Suprapubic skin (tissue), 3 donors: Measurements from ENCODE around the gene SYNJ2.

ENCODE experiments used
- POLR2A ChIP-seq, 2 donors: fragments of 450-650 bp; IDR thresholded peaks; one replicate each; pipeline ENCODE4 v1.6.1; 2017; ENCODE audit warnings: antibody characterized with exemption in 2 of 2, mild to moderate bottlenecking in 2 of 2, moderate library complexity in 2 of 2
- TF ChIP-seq, protein P1 (sequence below), 2 donors: fragments of 200-600 bp in 1 of 2; fragments of 450-650 bp in 1 of 2; sonication (generic) in 1 of 2; IDR thresholded peaks; one replicate each; pipeline ENCODE4 v1.5.1; 2016 to 2019; ENCODE audit warnings: antibody characterized with exemption in 2 of 2, mild to moderate bottlenecking in 1 of 2, moderate library complexity in 1 of 2

DNA sequence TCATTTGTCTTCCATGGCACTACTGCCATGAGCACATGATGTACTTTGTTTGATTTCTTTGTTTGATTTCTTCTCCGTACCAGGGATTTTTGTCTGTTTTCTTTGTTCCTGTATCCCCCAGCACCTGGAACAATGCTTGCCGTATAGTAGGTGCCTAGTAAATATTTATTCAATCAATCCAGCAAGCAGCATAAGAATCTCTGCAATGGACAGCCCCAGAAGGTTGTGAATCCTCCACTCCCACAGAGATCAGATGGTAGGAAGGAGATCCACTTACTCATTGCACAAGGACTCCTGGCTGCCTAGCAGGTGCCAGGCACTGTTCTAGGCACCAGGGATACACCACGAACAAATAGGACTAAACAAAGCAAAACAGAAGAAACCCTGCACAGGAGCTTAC is 6.7 kb upstream of the SYNJ2 start:
- no peak for TF ChIP-seq POLR2A (IDR thresholded peaks at IDR 0.05)
- TF ChIP-seq, protein P1, sequence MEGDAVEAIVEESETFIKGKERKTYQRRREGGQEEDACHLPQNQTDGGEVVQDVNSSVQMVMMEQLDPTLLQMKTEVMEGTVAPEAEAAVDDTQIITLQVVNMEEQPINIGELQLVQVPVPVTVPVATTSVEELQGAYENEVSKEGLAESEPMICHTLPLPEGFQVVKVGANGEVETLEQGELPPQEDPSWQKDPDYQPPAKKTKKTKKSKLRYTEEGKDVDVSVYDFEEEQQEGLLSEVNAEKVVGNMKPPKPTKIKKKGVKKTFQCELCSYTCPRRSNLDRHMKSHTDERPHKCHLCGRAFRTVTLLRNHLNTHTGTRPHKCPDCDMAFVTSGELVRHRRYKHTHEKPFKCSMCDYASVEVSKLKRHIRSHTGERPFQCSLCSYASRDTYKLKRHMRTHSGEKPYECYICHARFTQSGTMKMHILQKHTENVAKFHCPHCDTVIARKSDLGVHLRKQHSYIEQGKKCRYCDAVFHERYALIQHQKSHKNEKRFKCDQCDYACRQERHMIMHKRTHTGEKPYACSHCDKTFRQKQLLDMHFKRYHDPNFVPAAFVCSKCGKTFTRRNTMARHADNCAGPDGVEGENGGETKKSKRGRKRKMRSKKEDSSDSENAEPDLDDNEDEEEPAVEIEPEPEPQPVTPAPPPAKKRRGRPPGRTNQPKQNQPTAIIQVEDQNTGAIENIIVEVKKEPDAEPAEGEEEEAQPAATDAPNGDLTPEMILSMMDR (IDR thresholded peaks at IDR 0.05), result no peak
